Measurements from ENCODE around the gene MORC3.

MORC3 gene

GRCh38 chr21:36323032-36323431, 3.0 kb downstream of the MORC3 start:
- TF ChIP-seq CTCF (IDR thresholded peaks at IDR 0.05) = no peak

- TF ChIP-seq CTCF (IDR thresholded peaks at IDR 0.05) = no peak
These were observed 5.5 kb downstream of the MORC3 start for GRCh38 chr21:36325373-36326010.

- peak; percentile 56; the same call in 1 of the 2 replicates for TF ChIP-seq CTCF (IDR thresholded peaks at IDR 0.05)
These were observed 10.9 kb downstream of the MORC3 start for GRCh38 chr21:36330904-36331303.

- TF ChIP-seq CTCF (IDR thresholded peaks at IDR 0.05) = no peak
These were observed 17.1 kb downstream of the MORC3 start for GRCh38 chr21:36337099-36337509.

- TF ChIP-seq CTCF (IDR thresholded peaks at IDR 0.05) = no peak
These were observed 19.0 kb downstream of the MORC3 start for GRCh38 chr21:36338975-36339374.

- TF ChIP-seq CTCF (IDR thresholded peaks at IDR 0.05) = no peak
These were observed 24.9 kb downstream of the MORC3 start for GRCh38 chr21:36344931-36345330.

GRCh38 chr21:36347278-36347961, 27.4 kb downstream of the MORC3 start:
- TF ChIP-seq CTCF (IDR thresholded peaks at IDR 0.05) = no peak

Data from LNCAP (cell line).